SK-N-SH (cell line): ENCODE data around the gene LAGE3. TPM values are rescaled to one million over a fixed set of nuclear protein-coding genes. Genes with fewer than 3 reads are reported as not detected.

ENCODE experiments used
- CTCF ChIA-PET: fragments of 300-600, 350-600 bp; formaldehyde crosslinking; extraction: SDS; loops from one replicate; lab custom pipeline; 2021; lab: Yijun Ruan, JAX
- POLR2A ChIA-PET: fragments of 350-600 bp; sonication (Branson Sonifier 250); formaldehyde crosslinking; extraction: SDS; loops from one replicate; lab custom pipeline; 2020; ENCODE audit warnings: antibody characterized with exemption, inconsistent platforms; lab: Yijun Ruan, JAX
- DNase-seq: peaks from one replicate; pipeline ENCODE4 v3.0.0; 2012
- H2AFZ ChIP-seq: fragments of 200-600 bp; sonication (generic); 2 replicates; pipeline ENCODE4 v1.8.1; 2016; ENCODE audit warnings: antibody characterized with exemption, mild to moderate bottlenecking, low read depth
- H3F3A ChIP-seq: fragments of 200-600 bp; sonication (generic); replicated peaks from 2 replicates; pipeline ENCODE3; 2016; ENCODE audit warnings: antibody characterized with exemption, mild to moderate bottlenecking; ENCODE audit not compliant: insufficient read depth
- H3K27ac ChIP-seq, 2 experiments: fragments of 200-500 bp in 1 of 2; fragments of 200-600 bp in 1 of 2; sonication (Bioruptor generic) in 1 of 2; sonication (generic), shearing (Covaris generic) in 1 of 2; 2 replicates each; pipeline versions ENCODE4 v1.5.1 to v1.6.1; 2014 to 2016; ENCODE audit warnings: low read depth in 2 of 2, inconsistent platforms in 1 of 2, low read length in 1 of 2, mild to moderate bottlenecking in 1 of 2, mixed read lengths in 1 of 2
- H3K27me3 ChIP-seq: fragments of 200-600 bp; sonication (generic), shearing (Covaris generic); 2 replicates; pipeline ENCODE4 v1.6.1; 2016; ENCODE audit warnings: mixed run types; ENCODE audit not compliant: insufficient read depth
- H3K36me3 ChIP-seq, 2 experiments: fragments of 200-500 bp in 1 of 2; fragments of 200-600 bp in 1 of 2; sonication (Bioruptor generic) in 1 of 2; sonication (generic) in 1 of 2; replicated peaks in 1 of 2; 2 replicates each; pipeline versions ENCODE3 to v1.5.1; 2014 to 2016; ENCODE audit warnings: low read length in 1 of 2, mild to moderate bottlenecking in 1 of 2; ENCODE audit not compliant: insufficient read depth in 2 of 2, control insufficient read depth in 1 of 2
- H3K4me1 ChIP-seq, 2 experiments: fragments of 200-500 bp in 1 of 2; fragments of 200-600 bp in 1 of 2; sonication (Bioruptor generic) in 1 of 2; sonication (generic), shearing (Covaris generic) in 1 of 2; 2 replicates each; pipeline versions ENCODE4 v1.5.1 to v1.6.1; 2014 to 2016; ENCODE audit warnings: low read depth in 1 of 2, low read length in 1 of 2, mixed run types in 1 of 2; ENCODE audit not compliant: insufficient read depth in 2 of 2, control insufficient read depth in 1 of 2
- H3K4me2 ChIP-seq: fragments of 200-600 bp; sonication (generic), shearing (Covaris generic); 2 replicates; pipeline ENCODE4 v1.6.1; 2017; ENCODE audit warnings: mixed run types
- H3K4me3 ChIP-seq, 2 experiments: fragments of 200-500 bp in 1 of 2; fragments of 200-600 bp in 1 of 2; sonication (Bioruptor generic) in 1 of 2; sonication (generic), shearing (Covaris generic) in 1 of 2; 2 replicates each; pipeline versions ENCODE4 v1.5.1 to v1.8.1; 2014 to 2016; ENCODE audit warnings: low read depth in 2 of 2, inconsistent platforms in 1 of 2, low read length in 1 of 2, mild to moderate bottlenecking in 1 of 2, mixed read lengths in 1 of 2, moderate library complexity in 1 of 2
- H3K79me2 ChIP-seq: fragments of 200-600 bp; sonication (generic); 2 replicates; pipeline ENCODE4 v1.8.1; 2017; ENCODE audit warnings: mild to moderate bottlenecking; ENCODE audit not compliant: insufficient read depth
- H3K9ac ChIP-seq: fragments of 200-600 bp; sonication (generic); 2 replicates; pipeline ENCODE4 v1.6.1; 2017; ENCODE audit warnings: mixed run types
- H3K9me2 ChIP-seq: fragments of 200-600 bp; sonication (generic); 2 replicates; pipeline ENCODE4 v1.6.1; 2017; ENCODE audit warnings: mixed run types
- H3K9me3 ChIP-seq: fragments of 200-600 bp; sonication (generic); 2 replicates; pipeline ENCODE4 v1.6.1; 2017; ENCODE audit warnings: mixed run types, mild to moderate bottlenecking, moderate library complexity
- H4K20me1 ChIP-seq: fragments of 200-600 bp; sonication (generic); 2 replicates; pipeline ENCODE4 v1.6.1; 2017; ENCODE audit warnings: mild to moderate bottlenecking, mixed run types; ENCODE audit not compliant: insufficient read depth
- CTCF ChIP-seq: fragments of 200-600 bp; sonication (generic); IDR thresholded peaks from 2 replicates; pipeline ENCODE4 v1.6.1; 2017; ENCODE audit warnings: antibody characterized with exemption, mild to moderate bottlenecking, moderate library complexity
- ELF1 ChIP-seq: IDR thresholded peaks from 2 replicates; pipeline ENCODE4 v1.4.0; 2012
- FOSL2 ChIP-seq: IDR thresholded peaks from 2 replicates; pipeline ENCODE4 v1.4.0; 2012; ENCODE audit warnings: low read depth, mild to moderate bottlenecking, moderate library complexity, borderline replicate concordance
- FOXM1 ChIP-seq: IDR thresholded peaks from 2 replicates; pipeline ENCODE4 v1.4.0; 2012; ENCODE audit warnings: low read depth, mild to moderate bottlenecking
- GABPA ChIP-seq: IDR thresholded peaks from 2 replicates; pipeline ENCODE4 v1.4.0; 2012; ENCODE audit warnings: low read depth, mild to moderate bottlenecking
- RAD21 ChIP-seq: IDR thresholded peaks from 2 replicates; pipeline ENCODE4 v1.6.1; 2012; ENCODE audit warnings: mild to moderate bottlenecking, low read length
- RCOR1 ChIP-seq: fragments of 150-350 bp; IDR thresholded peaks from 2 replicates; pipeline ENCODE4 v1.6.1; 2017; ENCODE audit warnings: antibody characterized with exemption, low read length
- SIN3A ChIP-seq: IDR thresholded peaks from 2 replicates; pipeline ENCODE4 v1.6.1; 2012; ENCODE audit warnings: low read depth, mild to moderate bottlenecking, low read length, moderate library complexity, borderline replicate concordance
- SMC3 ChIP-seq: IDR thresholded peaks from 2 replicates; pipeline ENCODE4 v1.6.1; 2012; ENCODE audit warnings: low read depth, low read length, improper control_type of control experiment
- WGBS: methylation state at CpG from one replicate; pipeline ENCODE4 v1.1.6; 2017; ENCODE audit warnings: low lambda C conversion rate; 5-methylcytosine and 5-hydroxymethylcytosine counted together
- polyA plus RNA-seq, 3 experiments: library from polyadenylated mRNA; depleted of rRNA; stranded (reverse); fragments of >200 nt; gene quantifications; 2 replicates each; pipeline ENCODE4 v1.2.3, GENCODE V29; 2012

The LAGE3 gene
- polyA plus RNA-seq, 1 of the 3 experiments (the other 2 are of a cell fraction), result 37.2 TPM

- no peak for DNase-seq
- CTCF ChIA-PET, result interaction anchor here (1.0 kb wide), 1 partner anchor 18 kb away, joined by 4 read pairs; no protein-coding TSS in a partner anchor
- Histone ChIP-seq H3K4me3 (no peak overlapping the region), H3K36me3 (peaks cover 0 to 14% of the 10 kb centered on the region in 2 experiments), H3K9ac (no peak overlapping the region), H4K20me1 (no peaks in the 10 kb centered on the region), H2AFZ (no peak overlapping the region), H3K9me2 (no peaks in the 10 kb centered on the region), H3K4me2 (no peak overlapping the region), H3F3A (no peaks in the 10 kb centered on the region), H3K9me3 (no peaks in the 10 kb centered on the region), H3K79me2 (peaks cover 15% of the 10 kb centered on the region; the same call in 1 of the 2 replicates), H3K4me1 (peaks cover 0 to 10% of the 10 kb centered on the region in 2 experiments; a peak in 1 of 4 replicates), H3K27ac (no peak overlapping the region), H3K27me3 (0 out of 2 replicates have a peak, but pooled peaks cover 14% of the 10 kb centered on the region)
- WGBS, result 52% methylated on average over 7 of the region's 7 CpGs
- POLR2A ChIA-PET, result no interaction called here
- TF ChIP-seq RAD21, result no peak
- no peak for TF ChIP-seq FOSL2
- no peak for TF ChIP-seq FOXM1
- TF ChIP-seq SMC3, result no peak
- TF ChIP-seq SIN3A, result no peak
- no peak for TF ChIP-seq CTCF
- TF ChIP-seq GABPA, result no peak
- TF ChIP-seq ELF1, result no peak
- no peak for TF ChIP-seq RCOR1
These were observed 4.2 kb upstream of the LAGE3 start for GRCh38 chrX:154483325-154483724.

GRCh38 chrX:154482786-154483185, 3.7 kb upstream of the LAGE3 start:
- H3K36me3 ChIP-seq, result peaks cover 0 to 14% of the 10 kb centered on the region in 2 experiments
- H3K4me3 ChIP-seq, result no peak overlapping the region
- H3K79me2 ChIP-seq, result peaks cover 15% of the 10 kb centered on the region; the same call in 1 of the 2 replicates
- 59% methylated on average over 5 of the region's 7 CpGs for WGBS
- 0 out of 2 replicates have a peak, but pooled peaks cover 8% of the 10 kb centered on the region for H3K27me3 ChIP-seq
- no peak overlapping the region for H2AFZ ChIP-seq
- H3K9me3 ChIP-seq, result no peaks in the 10 kb centered on the region
- H3K9me2 ChIP-seq, result no peaks in the 10 kb centered on the region
- no peak for DNase-seq
- CTCF ChIA-PET, result interaction anchor here (0.8 to 1.0 kb wide), 2 partner anchors 18 to 44 kb away, joined by 4 read pairs; no protein-coding TSS in a partner anchor
- H3K27ac ChIP-seq, result no peak overlapping the region
- H3K4me1 ChIP-seq, result peaks cover 0 to 14% of the 10 kb centered on the region in 2 experiments; a peak in 1 of 4 replicates
- no peak overlapping the region for H3K4me2 ChIP-seq
- POLR2A ChIA-PET, result no interaction called here
- no peak overlapping the region for H3K9ac ChIP-seq
- peaks cover under 1% of the 10 kb centered on the region for H3F3A ChIP-seq
- no peak for TF ChIP-seq SMC3
- H4K20me1 ChIP-seq, result no peaks in the 10 kb centered on the region
